Lower leg skin (tissue), 3 donors: Measurements from ENCODE around the gene NR6A1.

Experiments
- CTCF ChIP-seq, 3 donors: fragments of 450-650 bp; IDR thresholded peaks; one replicate each; pipeline ENCODE4 v1.5.1; 2016; ENCODE audit warnings: antibody characterized with exemption in 3 of 3, mild to moderate bottlenecking in 3 of 3, moderate library complexity in 2 of 3
- POLR2A ChIP-seq, 2 donors: fragments of 450-650 bp; IDR thresholded peaks; one replicate each; pipeline ENCODE4 v1.6.1; 2016 to 2017; ENCODE audit warnings: antibody characterized with exemption in 2 of 2, mild to moderate bottlenecking in 1 of 2, moderate library complexity in 1 of 2

GRCh38 chr9:124813501-124814163, 42.5 kb upstream of the NR6A1 start:
- TF ChIP-seq POLR2A (IDR thresholded peaks at IDR 0.05) (no peak), CTCF (IDR thresholded peaks at IDR 0.05) (no peak)
